Urinary bladder (tissue), 4 donors: ENCODE results near the gene ALDH7A1. TPM values are rescaled to one million over a fixed set of nuclear protein-coding genes. Genes with fewer than 3 reads are reported as not detected.
A peak's percentile ranks its signal among the peaks of the same experiment; 100 is the strongest.

Source experiments
- DNase-seq: peaks from one replicate; pipeline ENCODE4 v3.0.0-alpha.2; 2015; ENCODE audit errors: extremely low spot score
- H3K27ac ChIP-seq: one replicate; pipeline ENCODE4 v1.5.1; 2013; ENCODE audit warnings: low read depth, mild to moderate bottlenecking, moderate library complexity
- H3K36me3 ChIP-seq: one replicate; pipeline ENCODE4 v1.6.1; 2013; ENCODE audit warnings: mild to moderate bottlenecking, moderate library complexity; ENCODE audit not compliant: insufficient read depth
- H3K4me1 ChIP-seq: one replicate; pipeline ENCODE4 v1.6.1; 2013; ENCODE audit warnings: mild to moderate bottlenecking, moderate library complexity; ENCODE audit not compliant: insufficient read depth
- H3K4me3 ChIP-seq: one replicate; pipeline ENCODE4 v1.5.1; 2013; ENCODE audit warnings: low read depth, low read length
- WGBS: extraction: QIAGEN DNeasy Blood & Tissue Kit; methylation state at CpG from one replicate; pipeline ENCODE4 v1.1.7; 2013; 5-methylcytosine and 5-hydroxymethylcytosine counted together
- polyA plus RNA-seq: library from polyadenylated mRNA; stranded (reverse); fragments of 200-250 nt; gene quantifications from one replicate; pipeline ENCODE4 v1.2.3, GENCODE V29; 2013
- total RNA-seq: library from RNA; depleted of rRNA; stranded (reverse); fragments of >200 nt; gene quantifications from one replicate; pipeline ENCODE4 v1.2.3, GENCODE V29; 2014
- donor health status: healthy with polysubstance abuse.
- donor health status: healthy.

Gene ALDH7A1
- total and polyA plus RNA-seq, 2 donors: 45.6 to 73.2 TPM

DNA sequence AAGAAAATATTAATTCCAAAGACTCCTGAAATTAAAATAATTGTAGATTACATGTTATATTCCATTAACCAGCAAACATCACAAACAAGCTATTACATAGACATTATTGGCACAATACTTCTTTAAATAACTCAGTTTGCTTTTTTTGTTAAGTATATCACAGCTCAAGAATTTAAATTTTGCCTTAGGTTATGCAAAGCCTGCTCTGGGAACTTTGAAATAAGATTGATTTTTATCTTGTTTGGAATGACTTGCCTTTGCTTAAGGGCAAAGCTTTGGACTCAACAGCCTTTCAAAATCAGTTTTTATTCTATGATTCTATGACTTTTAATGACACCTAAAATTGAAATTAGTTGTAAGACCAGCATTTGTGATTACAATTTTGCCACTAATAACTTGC, 78.2 kb downstream of the ALDH7A1 start:
- Histone ChIP-seq H3K27ac (no peak overlapping the region), H3K4me1 (no peaks in the 10 kb centered on the region), H3K4me3 (no peak overlapping the region), H3K36me3 (no peaks in the 10 kb centered on the region)
- no peak for DNase-seq

- WGBS: 27% methylated on average over 1 of the region's 1 CpG
- no peak for DNase-seq
- no peak overlapping the region for H3K27ac ChIP-seq
- no peaks in the 10 kb centered on the region for H3K4me1 ChIP-seq
- no peak overlapping the region for H3K4me3 ChIP-seq
- H3K36me3 ChIP-seq: no peaks in the 10 kb centered on the region
These were observed 78.9 kb downstream of the ALDH7A1 start for GRCh38 chr5:126516133-126516532.

DNA sequence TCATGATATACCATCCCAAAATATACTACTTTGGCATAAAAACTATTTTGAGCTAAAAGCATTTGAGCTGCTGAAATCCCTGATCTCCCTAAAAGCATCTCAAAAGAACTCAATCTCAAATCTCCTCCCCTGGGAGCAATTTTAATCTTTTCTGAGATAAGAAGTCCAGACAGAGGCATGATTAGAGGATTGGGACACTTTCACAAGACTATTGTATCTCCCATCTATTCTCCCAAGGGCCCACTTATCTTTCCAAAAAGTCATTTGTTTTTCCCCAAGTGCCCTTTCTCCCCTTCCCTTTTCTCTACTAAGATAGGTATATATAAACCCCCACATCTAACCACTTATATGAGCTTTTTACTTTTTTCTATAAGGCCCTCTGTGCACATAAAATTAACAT, 79.7 kb downstream of the ALDH7A1 start:
- no peaks in the 10 kb centered on the region for H3K4me1 ChIP-seq
- no peak overlapping the region for H3K4me3 ChIP-seq
- no peaks in the 10 kb centered on the region for H3K36me3 ChIP-seq
- DNase-seq: no peak
- peak overlapping the region; percentile 18 for H3K27ac ChIP-seq

DNA sequence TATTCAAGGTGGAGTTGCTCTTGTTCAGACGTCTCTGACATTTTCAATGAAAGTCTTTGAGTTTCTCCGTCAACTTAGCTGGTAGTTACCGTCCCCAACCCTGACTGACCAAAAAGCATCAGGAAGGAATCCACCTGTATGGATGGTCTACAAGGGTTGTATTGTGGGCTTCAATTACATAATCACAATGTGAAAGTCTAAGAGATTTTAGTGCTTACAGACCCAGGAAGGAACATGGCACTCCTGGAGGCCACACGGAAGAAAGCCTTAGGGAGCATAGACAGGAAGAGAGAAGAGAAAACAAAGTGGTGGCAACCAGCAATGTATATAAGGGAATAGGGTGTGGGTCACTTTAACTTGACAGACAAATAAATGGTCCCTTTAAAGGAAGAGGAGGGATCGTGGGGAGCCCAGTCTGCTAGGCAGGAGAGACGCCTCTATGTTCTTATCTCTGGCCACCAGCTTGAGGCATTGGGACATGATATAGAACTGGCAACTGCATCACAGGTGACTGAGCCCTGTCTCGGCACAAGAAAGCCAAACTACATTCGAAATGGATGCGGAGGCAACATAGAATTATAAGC, 80.4 kb downstream of the ALDH7A1 start:
- H3K27ac ChIP-seq: no peak overlapping the region

DNA sequence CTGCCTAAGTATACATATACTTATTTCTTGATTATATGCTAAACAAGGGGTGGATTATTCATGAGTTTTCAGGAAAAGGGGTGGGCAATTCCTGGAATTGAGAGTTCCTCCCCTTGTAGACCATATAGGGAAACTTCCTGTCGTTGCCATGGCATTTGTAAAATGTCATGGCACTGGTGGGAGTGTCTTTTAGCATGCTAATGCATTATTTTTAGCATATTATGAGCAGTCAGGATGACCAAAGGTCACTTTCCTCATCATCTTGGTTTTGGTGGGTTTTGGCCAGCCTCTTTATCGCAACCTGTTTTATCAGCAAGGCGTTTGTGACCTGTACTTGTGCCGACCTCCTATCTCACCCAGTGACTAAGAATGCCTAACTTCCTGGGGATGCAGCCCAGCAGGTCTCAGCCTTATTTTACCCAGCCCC, 80.9 kb downstream of the ALDH7A1 start:
- WGBS: 84% methylated on average over 4 of the region's 4 CpGs
- no peaks in the 10 kb centered on the region for H3K36me3 ChIP-seq
- no peaks in the 10 kb centered on the region for H3K4me1 ChIP-seq
- DNase-seq: no peak
- H3K27ac ChIP-seq: no peak overlapping the region
- no peak overlapping the region for H3K4me3 ChIP-seq

More for the DNA sequence above, 80.4 kb downstream of the ALDH7A1 start:
- Histone ChIP-seq H3K4me3 (no peak overlapping the region), H3K36me3 (no peaks in the 10 kb centered on the region), H3K4me1 (no peaks in the 10 kb centered on the region)
- DNase-seq: no peak
- WGBS: 90% methylated on average over 9 of the region's 9 CpGs

DNA sequence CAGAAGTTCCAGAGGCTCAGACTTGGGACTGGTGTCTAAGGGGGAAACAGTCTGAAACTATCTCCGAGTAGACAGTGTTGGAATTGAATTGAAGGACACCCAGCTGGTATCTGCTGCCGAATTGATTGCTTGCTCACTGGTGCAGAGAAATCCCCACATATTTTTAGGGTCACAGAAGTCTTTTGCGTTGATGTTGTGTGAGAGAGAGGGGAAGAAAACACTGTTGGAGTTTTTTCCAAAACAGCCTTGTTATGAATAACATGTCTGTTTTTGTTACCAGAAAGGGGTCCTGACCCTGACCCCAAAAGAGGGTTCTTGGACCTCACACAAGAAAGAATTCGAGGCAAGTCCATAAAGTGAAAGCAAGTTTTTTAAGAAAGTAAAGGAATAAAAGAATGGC, 81.3 kb downstream of the ALDH7A1 start:
- H3K4me1 ChIP-seq: no peaks in the 10 kb centered on the region
- WGBS: 79% methylated on average over 4 of the region's 4 CpGs
- no peak overlapping the region for H3K27ac ChIP-seq
- H3K36me3 ChIP-seq: no peaks in the 10 kb centered on the region
- DNase-seq: no peak
- no peak overlapping the region for H3K4me3 ChIP-seq

DNA sequence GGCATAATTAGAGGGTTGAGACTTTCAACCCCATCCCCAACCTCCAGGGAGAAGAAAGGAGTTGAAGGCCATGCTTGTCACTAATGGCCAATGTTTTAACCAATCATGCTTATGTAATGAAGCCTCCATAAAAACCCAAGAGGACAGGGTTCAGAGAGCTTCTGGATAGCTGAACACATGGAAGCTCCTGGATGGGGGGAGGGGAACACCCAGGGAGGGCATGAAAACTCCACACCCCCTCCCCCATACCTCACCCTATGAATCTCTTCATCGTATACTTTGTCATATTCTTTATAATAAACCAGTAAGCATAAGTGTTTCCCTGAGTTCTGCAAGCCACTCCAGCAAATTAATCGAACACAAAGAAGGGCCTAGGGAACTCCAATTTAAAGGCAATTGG, 81.7 kb downstream of the ALDH7A1 start:
- Histone ChIP-seq H3K27ac (no peak overlapping the region), H3K4me1 (no peaks in the 10 kb centered on the region), H3K4me3 (no peak overlapping the region), H3K36me3 (no peaks in the 10 kb centered on the region)
- DNase-seq: no peak
- 84% methylated on average over 2 of the region's 2 CpGs for WGBS

- no peak overlapping the region for H3K4me3 ChIP-seq
- no peak for DNase-seq
- 97% methylated on average over 3 of the region's 3 CpGs for WGBS
- no peaks in the 10 kb centered on the region for H3K36me3 ChIP-seq
- H3K4me1 ChIP-seq: no peaks in the 10 kb centered on the region
- no peak overlapping the region for H3K27ac ChIP-seq
These were observed 82.6 kb downstream of the ALDH7A1 start for GRCh38 chr5:126512451-126512850.

GRCh38 chr5:126511961-126512360, 83.1 kb downstream of the ALDH7A1 start:
- no peak overlapping the region for H3K27ac ChIP-seq
- no peak for DNase-seq

DNA sequence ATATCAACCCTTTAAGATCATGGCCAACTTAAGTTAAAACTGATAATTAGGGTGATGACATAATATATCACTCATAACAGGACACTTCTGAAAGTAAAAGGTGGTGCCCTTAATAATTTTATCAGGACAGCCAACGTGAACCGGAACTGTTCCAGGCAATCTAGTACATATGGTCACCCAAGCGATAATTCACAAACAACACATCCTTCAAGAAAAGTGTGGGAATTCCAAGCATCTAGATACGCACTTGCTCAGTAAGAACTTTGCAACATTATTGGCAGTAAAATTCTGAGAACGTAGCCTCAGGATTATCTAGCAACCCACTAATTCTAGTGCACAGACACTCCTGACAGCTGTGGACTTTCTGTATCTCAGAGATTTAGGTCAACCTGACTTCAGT, 85.7 kb downstream of the ALDH7A1 start:
- Histone ChIP-seq H3K36me3 (no peaks in the 10 kb centered on the region), H3K4me3 (no peak overlapping the region), H3K27ac (no peak overlapping the region), H3K4me1 (no peaks in the 10 kb centered on the region)
- 66% methylated on average over 5 of the region's 5 CpGs for WGBS
- DNase-seq: no peak

More at GRCh38 chr5:126511961-126512360, 83.1 kb downstream of the ALDH7A1 start:
- WGBS: 98% methylated on average over 1 of the region's 1 CpG
- Histone ChIP-seq H3K4me3 (no peak overlapping the region), H3K36me3 (no peaks in the 10 kb centered on the region), H3K4me1 (no peaks in the 10 kb centered on the region)

DNA sequence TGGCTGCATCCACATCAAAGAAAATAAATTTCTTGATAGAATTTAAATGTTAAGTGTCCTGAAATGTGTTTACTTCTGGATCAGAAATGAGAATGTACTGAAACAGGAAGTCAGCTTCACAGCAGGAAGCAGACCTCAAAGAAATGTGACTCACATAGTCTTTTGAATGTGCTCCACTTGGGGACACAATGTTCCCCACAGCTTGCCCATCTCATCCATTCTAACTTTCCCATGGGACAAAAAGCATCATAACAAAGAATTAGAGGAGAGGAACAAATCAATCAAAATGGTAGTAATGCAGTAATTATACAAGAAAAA, 86.1 kb downstream of the ALDH7A1 start:
- no peak for DNase-seq
- peak overlapping the region; percentile 69 for H3K27ac ChIP-seq
- no peaks in the 10 kb centered on the region for H3K4me1 ChIP-seq
- H3K36me3 ChIP-seq: no peaks in the 10 kb centered on the region
- no peak overlapping the region for H3K4me3 ChIP-seq

DNA sequence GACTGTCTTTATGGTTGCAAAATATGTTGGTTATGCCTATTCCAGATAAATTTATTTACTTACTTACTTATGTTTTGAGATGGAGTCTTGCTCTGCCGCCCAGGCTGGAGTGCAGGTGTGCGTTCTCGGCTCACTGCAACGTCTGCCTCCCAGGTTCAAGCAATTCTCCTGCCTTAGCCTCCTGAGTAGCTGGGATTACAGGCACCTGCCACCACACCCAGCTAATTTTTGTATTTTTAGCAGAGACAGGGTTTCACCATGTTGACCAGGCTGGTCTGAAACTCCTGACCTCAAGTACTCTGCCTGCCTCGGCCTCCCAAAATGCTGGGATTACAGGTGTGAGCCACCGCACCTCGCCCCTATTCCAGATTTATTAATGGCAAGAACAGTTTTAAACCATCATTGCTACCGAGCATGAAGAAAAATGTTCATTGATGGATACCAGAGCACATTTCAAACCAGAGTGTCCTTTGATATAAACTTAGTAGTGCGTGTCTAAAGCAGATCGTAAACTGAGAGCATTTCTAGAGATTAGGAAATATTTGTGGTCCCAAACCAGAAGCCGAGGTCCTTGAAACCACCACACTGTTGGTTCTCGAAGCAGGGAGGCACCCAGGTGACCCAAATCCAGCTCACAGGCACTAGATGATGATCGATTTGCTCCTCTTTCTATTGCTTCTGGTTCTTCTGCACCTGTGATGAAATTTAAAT, 86.6 kb downstream of the ALDH7A1 start:
- H3K27ac ChIP-seq: peak overlapping the region; percentile 69
- no peaks in the 10 kb centered on the region for H3K36me3 ChIP-seq
- no peak overlapping the region for H3K4me3 ChIP-seq
- DNase-seq: no peak
- WGBS: 74% methylated on average over 13 of the region's 13 CpGs
- H3K4me1 ChIP-seq: no peaks in the 10 kb centered on the region

DNA sequence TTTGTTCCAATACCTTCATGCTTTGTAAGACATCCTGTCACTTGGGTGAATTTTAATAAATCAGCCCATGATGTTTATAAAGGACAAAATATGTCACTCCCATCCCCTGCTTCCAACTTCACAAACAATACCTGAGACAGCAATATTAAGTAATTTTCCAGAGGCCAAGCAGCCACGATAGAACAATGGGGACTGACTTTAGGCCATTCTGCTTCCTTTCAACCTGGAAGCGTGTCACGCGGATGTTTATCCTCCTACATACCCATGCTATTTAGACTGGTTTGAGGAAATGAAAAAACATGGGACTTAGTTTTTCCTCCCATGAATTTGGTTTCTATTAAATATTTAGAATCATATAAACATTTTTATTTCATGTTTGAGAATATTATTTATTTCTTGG, 88.9 kb downstream of the ALDH7A1 start:
- Histone ChIP-seq H3K4me3 (no peak overlapping the region), H3K36me3 (no peaks in the 10 kb centered on the region), H3K27ac (no peak overlapping the region), H3K4me1 (no peaks in the 10 kb centered on the region)
- WGBS: 83% methylated on average over 4 of the region's 4 CpGs
- no peak for DNase-seq

DNA sequence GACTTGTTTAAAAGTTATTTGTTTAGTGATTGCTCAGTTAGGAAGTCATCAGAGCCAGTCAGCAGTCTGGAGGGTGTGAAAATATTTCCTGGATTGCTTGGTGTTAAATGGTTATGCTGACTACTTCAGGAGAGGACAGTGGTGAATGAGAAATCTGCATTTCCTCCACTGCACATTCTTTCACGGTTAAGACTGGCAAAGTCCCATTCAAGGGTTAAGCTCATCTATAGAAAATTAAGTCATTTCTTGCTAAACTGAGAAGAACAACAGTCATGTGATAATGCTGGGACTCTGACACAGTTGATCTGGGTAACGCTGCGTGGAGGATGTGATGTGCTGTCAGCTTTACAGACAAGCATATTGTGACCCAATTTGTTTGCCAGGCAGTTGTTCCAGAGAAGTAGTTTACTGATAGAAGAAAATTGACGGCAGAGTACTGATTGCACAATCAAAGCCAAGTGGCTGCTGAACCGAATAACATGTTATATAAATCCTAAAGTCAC, 91.4 kb downstream of the ALDH7A1 start:
- DNase-seq: no peak
- WGBS: 30% methylated on average over 5 of the region's 5 CpGs
- Histone ChIP-seq H3K27ac (no peak overlapping the region), H3K4me1 (no peaks in the 10 kb centered on the region), H3K36me3 (no peaks in the 10 kb centered on the region), H3K4me3 (no peak overlapping the region)
